K562 (cell line): ENCODE data around the gene LPIN1. TPM values are rescaled to one million over a fixed set of nuclear protein-coding genes. Genes with fewer than 3 reads are reported as not detected.
A peak's percentile ranks its signal among the peaks of the same experiment; 100 is the strongest.

ENCODE experiments used
- CBFA2T2 ChIP-seq: fragments of 450-650 bp; conservative IDR thresholded peaks from 2 replicates; pipeline ENCODE4 v1.6.1; 2017; ENCODE audit warnings: mild to moderate bottlenecking
- CBX5 ChIP-seq: IDR thresholded peaks from 2 replicates; pipeline ENCODE4 v1.6.1; 2014; ENCODE audit warnings: low read depth, borderline replicate concordance
- CHD4 ChIP-seq: fragments of 200-600 bp; sonication (generic); IDR thresholded peaks from 3 replicates; pipeline ENCODE4 v1.6.1; 2012; ENCODE audit warnings: low read depth, mild to moderate bottlenecking, mixed read lengths, low read length, inconsistent platforms; ENCODE audit not compliant: insufficient read depth, insufficient replicate concordance, poor library complexity, severe bottlenecking
- ELF1 ChIP-seq: fragments of 200-800 bp; sonication (Bioruptor generic); IDR thresholded peaks from 2 replicates; pipeline ENCODE4 v1.6.1; 2016; ENCODE audit warnings: missing genetic modification characterization, missing compliant biosample characterization
- HEY1 ChIP-seq: fragments of 250-450 bp; sonication (Bioruptor Pico); IDR thresholded peaks from 2 replicates; pipeline ENCODE4 v1.5.0; 2020; ENCODE audit warnings: mild to moderate bottlenecking, moderate library complexity, borderline replicate concordance
- MYNN ChIP-seq, 2 experiments: sonication (generic); formaldehyde crosslinking in 1 of 2; IDR thresholded peaks; 2 replicates each; pipeline versions ENCODE4 v1.5.0 to v1.6.1; 2016 to 2020; ENCODE audit warnings: antibody characterized with exemption in 1 of 2, missing genetic modification reagents in 1 of 2
- NR3C1 ChIP-seq: sonication (generic); formaldehyde crosslinking; IDR thresholded peaks from 2 replicates; pipeline ENCODE4 v1.8.1; 2022; ENCODE audit warnings: missing genetic modification reagents
- RBFOX2 ChIP-seq: fragments of 200-400 bp; formaldehyde crosslinking; IDR thresholded peaks from 2 replicates; pipeline ENCODE4 v1.6.1; 2017; ENCODE audit warnings: low read depth, mild to moderate bottlenecking, low read length, moderate library complexity
- RHOXF2B ChIP-seq: fragments of 250-450 bp; sonication (Bioruptor Pico); conservative IDR thresholded peaks from 2 replicates; pipeline ENCODE4 v1.5.1; 2021
- STAG1 ChIP-seq: sonication (generic); formaldehyde crosslinking; IDR thresholded peaks from 2 replicates; pipeline ENCODE4 v1.5.0; 2020; ENCODE audit warnings: missing genetic modification reagents, borderline replicate concordance
- TCF3 ChIP-seq: sonication (generic); formaldehyde crosslinking; IDR thresholded peaks from 2 replicates; pipeline ENCODE4 v1.4.0; 2020; ENCODE audit warnings: mild to moderate bottlenecking, missing genetic modification reagents
- ZKSCAN1 ChIP-seq: fragments of 150-350 bp; IDR thresholded peaks from 2 replicates; pipeline ENCODE4 v1.6.1; 2016; ENCODE audit warnings: low read depth, low read length
- ZNF354B ChIP-seq: fragments of 250-450 bp; sonication (Bioruptor Pico); IDR thresholded peaks from 2 replicates; pipeline ENCODE4 v1.4.0; 2020
- ZNF586 ChIP-seq: fragments of 450-650 bp; formaldehyde crosslinking; conservative IDR thresholded peaks from 2 replicates; pipeline ENCODE4 v1.4.0; 2020; ENCODE audit warnings: mild to moderate bottlenecking, moderate library complexity
- ZZZ3 ChIP-seq: fragments of 450-650 bp; IDR thresholded peaks from 2 replicates; pipeline ENCODE4 v1.6.1; 2016; ENCODE audit warnings: antibody characterized with exemption, mild to moderate bottlenecking, moderate library complexity
- polyA plus RNA-seq, 8 experiments: library from polyadenylated mRNA; depleted of rRNA in 4 of 8; stranded (reverse) in 5 of 8; unstranded in 3 of 8; fragments of >200 nt; fragmentation: Nextera tagmentation in 2 of 8; fragmentation: Illumina TruSeq in 1 of 8; extraction: Ambion mirVana in 2 of 8; extraction: Trizol in 1 of 8; gene quantifications; 2 replicates each; pipeline versions ENCODE4 v1.2.1 to v1.2.3, GENCODE V29; 2011 to 2014; ENCODE audit warnings: inconsistent platforms in 1 of 8, missing spikeins in 1 of 8
- total RNA-seq, 7 experiments: library from RNA; depleted of rRNA in 6 of 7; stranded (reverse); fragments of >200 nt in 6 of 7; fragmentation: Illumina TruSeq in 2 of 7; extraction: Trizol in 2 of 7; gene quantifications; 2 replicates each; pipeline versions ENCODE4 v1.2.1 to v1.2.3, GENCODE V29; 2011 to 2021; ENCODE audit warnings: low replicate concordance in 1 of 7
- TF ChIP-seq, protein P1 (sequence below), 2 experiments: fragments of 450-650 bp; conservative IDR thresholded peaks; 2 replicates each; pipeline ENCODE4 v1.6.1; 2017; ENCODE audit warnings: mild to moderate bottlenecking in 2 of 2, moderate library complexity in 2 of 2
- TF ChIP-seq, protein P2 (sequence below), 2 experiments: IDR thresholded peaks in 1 of 2; conservative IDR thresholded peaks in 1 of 2; 2 replicates each; pipeline ENCODE4 v1.6.1; 2016; ENCODE audit warnings: low read depth in 2 of 2, mild to moderate bottlenecking in 1 of 2, missing compliant biosample characterization in 1 of 2, missing genetic modification characterization in 1 of 2, moderate library complexity in 1 of 2

Gene LPIN1
- total and polyA plus RNA-seq, 9 of the 15 experiments (the other 6 are each of a cell fraction or from before 2014, with no cell fraction given), result 9.2 to 84.0 (median 27.8) TPM

DNA sequence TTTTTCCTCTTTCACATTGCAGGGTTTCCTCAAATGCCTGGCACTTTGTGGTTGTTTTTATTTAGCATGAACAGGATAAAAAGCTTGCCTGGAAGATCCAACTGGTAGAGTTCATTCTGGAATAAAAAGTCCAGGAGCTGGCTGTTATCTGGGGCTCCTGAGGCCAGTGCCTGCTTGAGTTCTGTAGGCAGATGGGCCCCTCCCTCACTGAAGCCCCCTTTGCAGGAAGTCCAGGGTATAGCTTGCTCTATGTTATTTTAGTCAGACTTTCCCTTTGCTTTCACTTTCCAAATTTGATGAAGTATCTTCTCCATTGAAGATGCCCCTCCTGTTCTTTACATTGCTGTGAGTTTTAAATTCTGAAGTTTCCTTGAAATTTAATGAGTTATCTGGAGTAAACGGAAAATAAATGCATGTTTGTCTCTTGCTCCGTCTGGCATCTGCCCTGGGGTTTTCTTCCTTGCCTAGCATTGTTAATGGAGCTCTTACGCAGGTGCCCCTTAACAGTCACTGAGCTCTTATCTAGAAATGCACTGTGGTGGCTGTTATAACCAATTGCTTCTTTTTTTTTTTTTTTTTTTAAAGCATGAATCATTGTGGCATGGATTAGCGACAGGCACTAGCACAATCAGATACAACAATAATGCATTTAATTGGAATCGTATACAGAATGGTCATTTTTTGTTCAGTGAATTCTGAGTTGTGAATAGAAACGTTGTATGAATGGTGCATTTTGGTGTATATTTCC is 27.0 kb upstream of the LPIN1 start (continued):
- TF ChIP-seq ZZZ3, result no peak
- no peak for TF ChIP-seq RBFOX2
- no peak for TF ChIP-seq CHD4
- TF ChIP-seq NR3C1 (CRISPR knock-in tag), result no peak
- TF ChIP-seq, protein P1, sequence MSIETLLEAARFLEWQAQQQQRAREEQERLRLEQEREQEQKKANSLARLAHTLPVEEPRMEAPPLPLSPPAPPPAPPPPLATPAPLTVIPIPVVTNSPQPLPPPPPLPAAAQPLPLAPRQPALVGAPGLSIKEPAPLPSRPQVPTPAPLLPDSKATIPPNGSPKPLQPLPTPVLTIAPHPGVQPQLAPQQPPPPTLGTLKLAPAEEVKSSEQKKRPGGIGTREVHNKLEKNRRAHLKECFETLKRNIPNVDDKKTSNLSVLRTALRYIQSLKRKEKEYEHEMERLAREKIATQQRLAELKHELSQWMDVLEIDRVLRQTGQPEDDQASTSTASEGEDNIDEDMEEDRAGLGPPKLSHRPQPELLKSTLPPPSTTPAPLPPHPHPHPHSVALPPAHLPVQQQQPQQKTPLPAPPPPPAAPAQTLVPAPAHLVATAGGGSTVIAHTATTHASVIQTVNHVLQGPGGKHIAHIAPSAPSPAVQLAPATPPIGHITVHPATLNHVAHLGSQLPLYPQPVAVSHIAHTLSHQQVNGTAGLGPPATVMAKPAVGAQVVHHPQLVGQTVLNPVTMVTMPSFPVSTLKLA (conservative IDR thresholded peaks at IDR 0.05), result no peak
- no peak for TF ChIP-seq STAG1 (CRISPR knock-in tag)
- TF ChIP-seq, protein P2, sequence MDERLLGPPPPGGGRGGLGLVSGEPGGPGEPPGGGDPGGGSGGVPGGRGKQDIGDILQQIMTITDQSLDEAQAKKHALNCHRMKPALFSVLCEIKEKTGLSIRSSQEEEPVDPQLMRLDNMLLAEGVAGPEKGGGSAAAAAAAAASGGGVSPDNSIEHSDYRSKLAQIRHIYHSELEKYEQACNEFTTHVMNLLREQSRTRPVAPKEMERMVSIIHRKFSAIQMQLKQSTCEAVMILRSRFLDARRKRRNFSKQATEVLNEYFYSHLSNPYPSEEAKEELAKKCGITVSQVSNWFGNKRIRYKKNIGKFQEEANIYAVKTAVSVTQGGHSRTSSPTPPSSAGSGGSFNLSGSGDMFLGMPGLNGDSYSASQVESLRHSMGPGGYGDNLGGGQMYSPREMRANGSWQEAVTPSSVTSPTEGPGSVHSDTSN (CRISPR knock-in tag; IDR thresholded peaks at IDR 0.05; ENCODE audit: low read depth), result no peak
- TF ChIP-seq, protein P2 (tag; conservative IDR thresholded peaks at IDR 0.05; ENCODE audit: low read depth), result peak; percentile 80
- TF ChIP-seq ZKSCAN1, result no peak
- no peak for TF ChIP-seq RHOXF2B (CRISPR knock-in tag)
- TF ChIP-seq ZNF354B (CRISPR knock-in tag), result no peak
- TF ChIP-seq CBX5, result no peak
- TF ChIP-seq ELF1 (tag), result no peak
- peak; percentile 47 for TF ChIP-seq CBFA2T2
- peak; percentile 45 for TF ChIP-seq TCF3 (CRISPR knock-in tag)
- TF ChIP-seq ZNF586 (CRISPR knock-in tag), result no peak
- peak; percentile 94 for TF ChIP-seq MYNN (IDR thresholded peaks at IDR 0.05)
- peak; percentile 77 for TF ChIP-seq MYNN (CRISPR knock-in tag; IDR thresholded peaks at IDR 0.05)
- no peak for TF ChIP-seq HEY1 (CRISPR knock-in tag)
